Measurements from ENCODE around the gene OOSP2. TPM values are rescaled to one million over a fixed set of nuclear protein-coding genes. Genes with fewer than 3 reads are reported as not detected.
A peak's percentile ranks its signal among the peaks of the same experiment; 100 is the strongest.
"Not testable (repeated sequence)": the region's sequence is repeated elsewhere in the genome, so short reads cannot be mapped to it uniquely, and the experiment has no call there.

Gene OOSP2
- not detected for total RNA-seq

DNA sequence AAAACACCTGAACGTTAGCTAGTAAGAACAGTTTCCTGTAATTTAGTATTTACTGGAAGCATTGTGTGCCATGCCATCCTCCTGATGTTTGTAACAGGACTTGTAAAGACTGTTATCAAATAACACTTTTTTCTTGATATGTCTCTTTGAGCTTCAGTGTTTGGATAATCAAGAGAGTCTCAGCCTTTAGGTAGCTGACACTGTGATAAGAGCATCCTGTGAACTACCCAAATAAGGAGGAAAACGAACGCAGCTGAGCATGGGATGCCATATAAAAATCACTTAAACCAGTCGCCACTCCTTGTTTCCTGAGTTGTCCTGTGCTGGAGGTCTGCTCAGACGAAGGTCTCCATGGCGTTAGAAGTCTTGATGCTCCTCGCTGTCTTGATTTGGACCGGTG lies at the start of gene OOSP2:
Gene OOSP2, plus strand, starts transcription at position 301 of the 400 bp plus-strand sequence. Its CDS starts 51 bp downstream, at position 352.
- H3K27ac Mint-ChIP-seq, result no peak within 1 kb of the TSS
- no peak for ATAC-seq
- no peaks in the 10 kb centered on the region for H3K36me3 Mint-ChIP-seq
- DNase-seq (ENCODE audit: low spot score in 2 of 2), result no peak
- no peaks in the 10 kb centered on the region for H3K9me3 Mint-ChIP-seq

DNA sequence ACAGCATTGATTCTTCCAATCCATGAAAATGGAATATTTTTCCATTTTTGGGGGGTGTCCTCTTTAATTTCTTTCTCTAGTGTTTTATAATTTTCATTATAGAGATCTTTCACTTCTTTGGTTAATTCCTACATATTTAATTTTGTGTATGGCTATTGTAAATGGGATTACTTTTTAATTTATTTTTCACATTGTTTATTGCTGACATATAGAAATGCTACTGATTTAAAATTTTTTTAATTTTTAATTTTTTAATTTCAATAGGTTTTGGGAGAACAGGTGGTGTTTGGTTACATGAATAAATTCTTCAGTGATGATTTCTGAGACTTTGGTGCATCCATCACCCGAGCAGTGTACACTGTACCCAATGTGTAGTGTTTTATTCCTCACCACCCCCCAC lies 49.8 kb upstream of the OOSP2 start:
- H3K9me3 Mint-ChIP-seq, result peaks cover 29 to 33% of the 10 kb centered on the region in 2 donors
- ATAC-seq, result no peak
- no peak overlapping the region for H3K27ac Mint-ChIP-seq
- no peak for DNase-seq (ENCODE audit: low spot score in 2 of 2)
- H3K36me3 Mint-ChIP-seq, result peaks cover 12 to 13% of the 10 kb centered on the region in 2 donors

DNA sequence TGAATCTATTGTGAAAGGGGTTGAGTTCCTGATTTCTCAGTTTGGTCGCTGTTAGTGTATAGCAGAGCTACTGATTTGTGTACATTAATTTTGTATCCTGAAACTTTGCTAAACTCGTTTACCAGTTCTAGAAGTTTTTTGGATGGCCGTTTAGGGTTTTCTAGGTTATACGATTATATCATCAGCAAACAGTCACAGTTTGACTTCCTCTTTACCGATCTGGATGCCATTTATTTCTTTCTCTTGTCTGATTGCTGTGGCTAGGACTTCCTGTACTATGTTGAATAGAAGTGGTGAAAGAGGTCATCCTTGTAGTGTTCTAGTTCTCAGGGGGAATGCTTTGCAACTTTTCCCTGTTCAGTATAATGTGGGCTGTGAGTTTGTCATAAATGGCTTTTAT lies 47.8 kb upstream of the OOSP2 start:
- Mint-ChIP-seq H3K9me3 (peaks cover 29 to 33% of the 10 kb centered on the region in 2 donors), H3K27ac (no peak overlapping the region), H3K36me3 (peaks cover 12 to 13% of the 10 kb centered on the region in 2 donors)
- ATAC-seq, result no peak
- no peak for DNase-seq (ENCODE audit: low spot score in 2 of 2)

GRCh38 chr11:59997800-59998199 lies 42.4 kb upstream of the OOSP2 start:
- H3K36me3 Mint-ChIP-seq, result peaks cover 0 to under 1% of the 10 kb centered on the region in 2 donors
- H3K9me3 Mint-ChIP-seq, result peaks cover 0 to 2% of the 10 kb centered on the region in 2 donors
- no peak overlapping the region for H3K27ac Mint-ChIP-seq
- no peak for ATAC-seq
- no peak for DNase-seq (ENCODE audit: low spot score in 2 of 2)

DNA sequence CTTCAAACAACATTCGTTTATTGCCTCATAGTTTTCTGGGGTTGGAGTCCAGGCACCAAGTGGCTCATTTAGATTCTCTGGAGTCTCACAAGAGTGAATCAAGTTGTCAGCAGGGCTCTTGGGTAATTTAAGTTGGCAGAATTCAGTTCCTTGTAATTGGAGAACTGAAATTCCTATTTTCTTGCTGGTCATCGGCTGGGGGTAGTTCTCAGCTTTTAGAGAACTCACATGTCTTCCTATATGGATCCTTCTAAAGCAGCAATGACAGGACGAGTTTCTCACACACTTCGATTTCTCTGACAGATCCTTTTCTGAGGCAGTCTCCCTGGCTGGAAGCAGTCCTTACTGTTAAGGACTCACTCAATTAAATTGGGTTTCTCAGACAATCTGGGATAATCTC lies 40.5 kb upstream of the OOSP2 start:
- no peaks in the 10 kb centered on the region for H3K9me3 Mint-ChIP-seq
- ATAC-seq, result no peak
- no peak for DNase-seq (ENCODE audit: low spot score in 2 of 2)
- no peaks in the 10 kb centered on the region for H3K36me3 Mint-ChIP-seq
- H3K27ac Mint-ChIP-seq, result no peak overlapping the region

DNA sequence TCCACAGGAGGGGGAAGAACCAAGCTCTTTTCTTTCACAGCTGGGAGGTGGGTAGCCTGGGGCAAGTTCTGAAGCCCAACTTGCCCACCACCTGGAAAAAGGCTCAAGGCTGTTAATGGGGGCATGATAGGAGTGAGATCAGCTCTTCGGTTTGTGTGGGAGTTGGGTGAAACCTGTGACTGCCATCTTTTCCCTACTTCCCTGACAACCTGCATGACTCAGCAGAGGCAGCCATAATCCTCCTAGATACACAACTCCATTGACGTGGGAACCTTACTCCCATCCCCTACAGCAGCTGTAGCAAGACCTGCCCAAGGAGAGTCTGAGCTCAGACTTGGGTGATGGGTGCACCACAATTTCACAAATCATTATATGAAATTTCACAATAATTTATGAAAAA lies 36.5 kb upstream of the OOSP2 start:
- Mint-ChIP-seq H3K36me3 (no peaks in the 10 kb centered on the region), H3K9me3 (no peaks in the 10 kb centered on the region), H3K27ac (no peak overlapping the region)
- DNase-seq (ENCODE audit: low spot score in 2 of 2), result no peak
- no peak for ATAC-seq

DNA sequence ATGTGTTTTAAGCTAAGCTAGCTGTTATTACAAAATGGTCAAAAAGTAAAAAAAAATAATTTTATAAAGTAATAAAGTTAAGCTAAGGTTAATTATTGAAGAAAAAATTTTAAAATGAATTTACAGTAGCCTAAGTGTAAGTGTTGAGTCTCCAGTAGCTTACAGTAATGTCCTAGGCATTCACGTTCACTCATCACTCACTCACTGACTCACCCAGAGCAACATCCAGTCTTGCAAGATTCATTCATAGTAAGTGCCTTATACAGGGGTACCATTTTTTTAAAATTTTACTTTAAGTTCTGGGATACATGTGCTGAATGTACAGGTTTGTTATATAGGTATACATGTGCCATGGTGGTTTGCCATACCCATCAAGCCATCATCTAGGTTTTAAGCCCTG lies 34.8 kb upstream of the OOSP2 start:
- H3K36me3 Mint-ChIP-seq, result no peaks in the 10 kb centered on the region
- H3K27ac Mint-ChIP-seq, result no peak overlapping the region
- H3K9me3 Mint-ChIP-seq, result no peaks in the 10 kb centered on the region
- DNase-seq (ENCODE audit: low spot score in 2 of 2) (no peak), ATAC-seq (no peak)

- Mint-ChIP-seq H3K9me3 (peaks cover 0 to 4% of the 10 kb centered on the region in 2 donors), H3K27ac (no peak within 1 kb of the TSS), H3K36me3 (no peaks in the 10 kb centered on the region)
- DNase-seq (ENCODE audit: low spot score in 2 of 2), result no peak
- ATAC-seq, result no peak
These were observed 23.3 kb upstream of the OOSP2 start, which contains the start of gene OOSP4B for GRCh38 chr11:60016881-60017280. TSS of gene OOSP4B (plus strand) at chr11:60017181.

GRCh38 chr11:60018058-60018457 lies 22.2 kb upstream of the OOSP2 start:
- Mint-ChIP-seq H3K36me3 (no peaks in the 10 kb centered on the region), H3K9me3 (peaks cover 0 to 4% of the 10 kb centered on the region in 2 donors), H3K27ac (no peak overlapping the region)
- DNase-seq (ENCODE audit: low spot score in 2 of 2) (no peak), ATAC-seq (no peak)

- not testable (repeated sequence) for H3K9me3 Mint-ChIP-seq; ATAC-seq; H3K36me3 Mint-ChIP-seq; DNase-seq (ENCODE audit: low spot score in 2 of 2); H3K27ac Mint-ChIP-seq
These were observed 19.8 kb upstream of the OOSP2 start for GRCh38 chr11:60020376-60020775.

- H3K27ac Mint-ChIP-seq, result no peak overlapping the region
- no peaks in the 10 kb centered on the region for H3K36me3 Mint-ChIP-seq
- H3K9me3 Mint-ChIP-seq, result no peaks in the 10 kb centered on the region
- DNase-seq (ENCODE audit: low spot score in 2 of 2), result no peak
- no peak for ATAC-seq
These were observed 11.1 kb upstream of the OOSP2 start for GRCh38 chr11:60029015-60029632.

DNA sequence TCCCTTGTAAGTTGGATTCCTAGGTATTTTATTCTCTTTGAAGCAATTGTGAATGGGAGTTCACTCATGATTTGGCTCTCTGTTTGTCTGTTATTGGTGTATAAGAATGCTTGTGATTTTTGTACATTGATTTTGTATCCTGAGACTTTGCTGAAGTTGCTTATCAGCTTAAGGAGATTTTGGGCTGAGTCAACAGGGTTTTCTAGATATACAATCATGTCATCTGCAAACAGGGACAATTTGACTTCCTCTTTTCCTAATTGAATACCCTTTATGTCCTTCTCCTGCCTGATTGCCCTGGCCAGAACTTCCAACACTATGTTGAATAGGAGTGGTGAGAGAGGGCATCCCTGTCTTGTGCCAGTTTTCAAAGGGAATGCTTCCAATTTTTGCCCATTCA lies 10.2 kb downstream of the OOSP2 start:
- not testable (repeated sequence) for ATAC-seq; H3K36me3 Mint-ChIP-seq; DNase-seq (ENCODE audit: low spot score in 2 of 2); H3K27ac Mint-ChIP-seq; H3K9me3 Mint-ChIP-seq

- H3K36me3 Mint-ChIP-seq; H3K9me3 Mint-ChIP-seq; H3K27ac Mint-ChIP-seq; ATAC-seq; DNase-seq (ENCODE audit: low spot score in 2 of 2): not testable (repeated sequence)
These were observed 10.6 kb downstream of the OOSP2 start for GRCh38 chr11:60050839-60051238.

GRCh38 chr11:60056349-60056969 lies 16.2 kb downstream of the OOSP2 start, which contains the start of gene MS4A3:
TSS of gene MS4A3 (plus strand) at chr11:60056665. CDS start at chr11:60061161, 4,496 bp downstream.
- no peaks in the 10 kb centered on the region for H3K36me3 Mint-ChIP-seq
- no peak within 1 kb of the TSS for H3K27ac Mint-ChIP-seq
- peaks cover 3% of the 10 kb centered on the region in 2 donors for H3K9me3 Mint-ChIP-seq
- no peak for ATAC-seq
- no peak for DNase-seq (ENCODE audit: low spot score in 2 of 2)

GRCh38 chr11:60059052-60059451 lies 18.8 kb downstream of the OOSP2 start:
- H3K36me3 Mint-ChIP-seq, result no peaks in the 10 kb centered on the region
- H3K27ac Mint-ChIP-seq, result no peak overlapping the region
- DNase-seq (ENCODE audit: low spot score in 2 of 2), result no peak
- H3K9me3 Mint-ChIP-seq, result peaks cover 3% of the 10 kb centered on the region in 2 donors
- ATAC-seq, result peak in 1 of 2 donors; percentile 80

DNA sequence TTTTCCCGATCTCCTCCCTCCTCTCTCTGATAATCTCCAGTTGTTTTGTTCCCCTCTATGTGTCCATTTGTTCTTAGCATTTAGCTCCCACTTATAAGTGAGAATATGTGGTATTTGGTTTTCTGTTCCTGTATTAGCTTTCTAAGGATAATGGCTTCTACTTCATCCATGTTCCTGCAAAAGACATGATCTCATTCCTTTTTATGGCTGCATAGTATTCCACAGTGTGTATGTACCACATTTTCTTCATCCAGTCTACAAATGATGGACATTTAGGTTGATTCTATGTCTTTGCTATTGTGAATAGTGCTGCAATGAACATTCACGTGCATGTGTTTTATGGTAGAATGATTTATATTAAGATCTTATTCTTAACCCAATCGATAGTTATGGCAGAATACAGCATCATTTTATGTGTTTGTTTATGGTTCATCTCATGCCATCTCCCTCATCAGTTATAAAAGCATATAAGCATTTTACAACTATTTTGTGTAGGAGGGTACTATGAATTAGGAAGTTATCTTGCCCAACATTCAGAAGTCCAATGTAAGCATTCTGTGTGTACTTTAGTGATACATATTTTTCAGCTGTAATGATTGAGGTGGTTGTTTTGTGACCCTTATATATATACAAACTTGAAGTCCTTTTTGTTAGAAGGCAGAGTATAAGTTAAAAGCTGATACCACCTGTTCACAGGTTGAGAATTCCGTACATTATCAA lies 19.5 kb downstream of the OOSP2 start:
- H3K36me3 Mint-ChIP-seq, result no peaks in the 10 kb centered on the region
- DNase-seq (ENCODE audit: low spot score in 2 of 2) (no peak), ATAC-seq (no peak)
- peaks cover 3% of the 10 kb centered on the region in 2 donors for H3K9me3 Mint-ChIP-seq
- H3K27ac Mint-ChIP-seq, result no peak overlapping the region

- ATAC-seq, result no peak
- DNase-seq (ENCODE audit: low spot score in 2 of 2), result no peak
- Mint-ChIP-seq H3K9me3 (peaks cover 3% of the 10 kb centered on the region in 2 donors), H3K27ac (no peak overlapping the region), H3K36me3 (no peaks in the 10 kb centered on the region)
These were observed 23.9 kb downstream of the OOSP2 start for GRCh38 chr11:60064111-60064510.

Data from activated naive CD4-positive, alpha-beta T cell treated with anti-CD3 and anti-CD28 coated beads, Interleukin-2, amount 50 U/mL, for 72 hours (primary cell).